OCI-LY7 (cell line): ENCODE measurements around the gene TMEM255B.

Experiments
- EZH2phosphoT487 ChIP-seq: fragments of 200-600 bp; sonication (generic); IDR thresholded peaks from 2 replicates; pipeline ENCODE4 v1.6.1; 2018; ENCODE audit warnings: low read depth, borderline replicate concordance, mild to moderate bottlenecking, mixed run types, antibody characterized with exemption, low read length, moderate library complexity, mixed read lengths
- TF ChIP-seq, protein P1 (sequence below): fragments of 200-600 bp; sonication (generic); conservative IDR thresholded peaks from 2 replicates; pipeline ENCODE4 v1.5.1; 2014; ENCODE audit warnings: mild to moderate bottlenecking, antibody characterized with exemption, low read length, moderate library complexity, mixed read lengths

DNA sequence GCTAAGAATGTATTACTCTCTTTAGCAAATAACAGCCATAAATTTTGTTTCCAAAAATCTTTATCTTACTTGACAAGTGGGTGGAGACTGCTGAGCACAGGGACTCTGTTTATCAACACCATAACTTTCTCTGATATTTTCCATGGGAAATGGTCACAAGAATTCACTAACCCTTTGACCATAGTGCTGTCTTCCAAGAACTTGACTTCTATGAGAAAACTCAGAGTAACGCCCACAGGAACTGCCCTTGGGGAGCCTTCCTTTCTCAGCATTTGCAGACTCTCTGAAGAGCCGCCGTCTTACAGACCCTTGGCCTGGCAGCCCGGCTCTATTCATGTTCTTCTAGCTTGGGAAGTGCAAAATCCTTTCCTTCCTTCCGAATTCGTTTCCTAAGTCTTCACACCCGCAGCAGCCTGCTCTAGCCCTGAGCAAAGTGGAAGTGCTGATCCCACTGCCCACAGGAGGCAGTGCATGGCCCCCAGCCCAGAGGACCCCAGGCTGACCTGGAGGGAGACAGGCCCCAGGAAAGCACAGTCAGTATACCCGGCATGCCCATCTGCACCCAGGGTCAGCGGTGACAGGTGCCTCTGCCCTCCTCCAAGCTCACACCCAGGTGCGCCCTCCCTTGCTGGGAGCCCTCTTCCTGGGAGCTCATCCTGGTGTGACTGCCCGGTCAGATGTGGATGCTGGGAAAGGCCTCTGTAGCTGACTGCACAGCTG lies 94.7 kb downstream of the TMEM255B start:
- TF ChIP-seq, protein P1, sequence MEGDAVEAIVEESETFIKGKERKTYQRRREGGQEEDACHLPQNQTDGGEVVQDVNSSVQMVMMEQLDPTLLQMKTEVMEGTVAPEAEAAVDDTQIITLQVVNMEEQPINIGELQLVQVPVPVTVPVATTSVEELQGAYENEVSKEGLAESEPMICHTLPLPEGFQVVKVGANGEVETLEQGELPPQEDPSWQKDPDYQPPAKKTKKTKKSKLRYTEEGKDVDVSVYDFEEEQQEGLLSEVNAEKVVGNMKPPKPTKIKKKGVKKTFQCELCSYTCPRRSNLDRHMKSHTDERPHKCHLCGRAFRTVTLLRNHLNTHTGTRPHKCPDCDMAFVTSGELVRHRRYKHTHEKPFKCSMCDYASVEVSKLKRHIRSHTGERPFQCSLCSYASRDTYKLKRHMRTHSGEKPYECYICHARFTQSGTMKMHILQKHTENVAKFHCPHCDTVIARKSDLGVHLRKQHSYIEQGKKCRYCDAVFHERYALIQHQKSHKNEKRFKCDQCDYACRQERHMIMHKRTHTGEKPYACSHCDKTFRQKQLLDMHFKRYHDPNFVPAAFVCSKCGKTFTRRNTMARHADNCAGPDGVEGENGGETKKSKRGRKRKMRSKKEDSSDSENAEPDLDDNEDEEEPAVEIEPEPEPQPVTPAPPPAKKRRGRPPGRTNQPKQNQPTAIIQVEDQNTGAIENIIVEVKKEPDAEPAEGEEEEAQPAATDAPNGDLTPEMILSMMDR: no peak
- TF ChIP-seq EZH2phosphoT487: no peak
